ENCODE data around the gene PLAAT1.

Gene PLAAT1

DNA sequence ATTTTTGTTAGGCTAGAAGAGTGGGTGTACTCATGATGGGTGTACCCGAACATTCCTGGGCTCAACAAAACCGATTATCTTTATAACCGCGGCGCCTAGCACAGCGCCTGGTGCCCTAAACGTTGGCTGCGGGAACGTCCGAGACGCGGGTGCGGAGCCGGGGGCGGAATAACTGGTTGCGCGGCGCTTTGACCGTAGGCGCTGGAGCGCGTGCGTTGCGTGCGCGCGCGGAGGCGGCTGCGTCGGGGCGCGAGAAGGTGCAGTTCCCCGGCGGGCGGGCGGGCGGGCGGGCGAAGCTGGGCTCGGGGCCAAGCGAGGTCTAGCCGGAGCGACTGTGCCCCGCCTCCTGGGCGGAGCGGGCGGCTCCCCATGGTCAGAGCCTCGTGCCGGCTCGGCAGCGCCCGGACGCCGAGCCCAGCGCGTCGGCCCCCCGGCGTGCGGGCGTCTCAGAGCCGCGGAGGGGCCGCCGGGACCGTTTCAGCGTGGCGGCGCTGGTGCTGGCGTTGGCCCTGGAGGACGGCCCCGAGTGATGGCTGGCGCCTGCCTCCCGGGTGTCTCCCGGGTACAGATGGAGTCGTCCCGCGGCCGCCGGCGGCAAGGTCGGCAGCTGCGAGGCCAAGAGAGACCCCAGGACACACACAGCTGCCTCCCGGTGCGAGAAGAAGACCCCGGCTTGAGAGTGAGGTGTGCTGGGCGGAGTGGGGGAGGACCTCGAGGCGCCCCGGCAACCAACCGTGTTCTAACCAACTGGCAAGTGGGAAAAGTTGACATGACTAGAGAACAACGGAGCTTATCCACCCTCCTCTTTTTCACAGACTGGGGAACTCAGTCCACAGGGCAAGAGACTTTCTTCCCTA, at the start of gene PLAAT1:
TSS of gene PLAAT1 (plus strand) at position 373 of the 857 bp plus-strand sequence. CDS start 14,429 bp downstream, outside the sequence.
- in situ Hi-C loops (cut with MboI; ENCODE audit: low sequenced_read_pairs): no loop called here

GRCh38 chr3:193194371-193194770, 46.7 kb upstream of the PLAAT1 start:
- in situ Hi-C loops (cut with MboI; ENCODE audit: low sequenced_read_pairs): no loop called here

GRCh38 chr3:193196746-193197145, 44.3 kb upstream of the PLAAT1 start:
- in situ Hi-C loops (cut with MboI; ENCODE audit: low sequenced_read_pairs): no loop called here

DNA sequence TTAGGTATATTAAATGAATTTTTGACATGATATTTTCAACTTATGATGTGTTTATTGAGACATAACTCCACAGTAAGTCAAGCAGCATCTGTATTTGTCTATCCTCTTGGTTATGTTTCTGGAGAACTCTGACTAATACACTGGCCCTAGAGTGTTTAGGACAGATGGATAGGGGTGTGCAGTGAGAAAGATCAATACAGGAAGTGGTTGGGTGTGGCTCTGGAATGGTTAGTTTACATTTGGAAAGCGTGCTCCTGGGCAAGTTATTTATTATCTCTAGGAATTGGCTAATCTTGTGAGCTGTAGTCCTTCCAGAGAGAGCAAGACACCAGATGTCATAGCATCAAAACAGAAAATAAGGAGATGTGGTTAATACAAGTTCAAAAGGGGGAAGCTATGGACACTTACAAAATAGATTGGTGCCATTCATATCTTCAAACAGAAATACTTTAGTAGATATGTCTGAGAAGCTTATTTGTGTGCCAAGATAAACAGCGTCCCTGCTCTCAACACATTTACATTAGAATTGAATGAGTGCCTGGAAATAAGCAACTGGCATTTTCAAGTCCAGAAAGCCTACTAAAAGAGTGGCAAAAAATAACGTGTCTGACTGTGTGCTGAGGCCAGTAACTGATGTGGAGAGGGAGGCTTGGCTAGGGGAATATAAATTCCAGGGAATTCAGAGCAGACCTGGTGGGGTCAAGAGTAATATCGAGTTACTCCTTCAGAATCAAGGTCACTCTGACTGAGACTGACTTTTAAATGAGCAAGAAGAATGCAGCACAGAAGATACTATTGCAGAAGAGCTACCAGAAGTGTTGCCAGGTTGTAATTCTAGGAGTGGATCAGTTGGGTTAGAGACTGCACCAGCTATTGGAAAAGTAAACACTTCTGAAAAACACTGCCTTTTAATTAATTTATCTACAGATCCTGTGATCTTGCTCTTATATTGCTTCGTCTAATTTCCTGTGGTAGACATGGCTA, 33.4 kb upstream of the PLAAT1 start:
- in situ Hi-C loops (cut with MboI; ENCODE audit: low sequenced_read_pairs): no loop called here

DNA sequence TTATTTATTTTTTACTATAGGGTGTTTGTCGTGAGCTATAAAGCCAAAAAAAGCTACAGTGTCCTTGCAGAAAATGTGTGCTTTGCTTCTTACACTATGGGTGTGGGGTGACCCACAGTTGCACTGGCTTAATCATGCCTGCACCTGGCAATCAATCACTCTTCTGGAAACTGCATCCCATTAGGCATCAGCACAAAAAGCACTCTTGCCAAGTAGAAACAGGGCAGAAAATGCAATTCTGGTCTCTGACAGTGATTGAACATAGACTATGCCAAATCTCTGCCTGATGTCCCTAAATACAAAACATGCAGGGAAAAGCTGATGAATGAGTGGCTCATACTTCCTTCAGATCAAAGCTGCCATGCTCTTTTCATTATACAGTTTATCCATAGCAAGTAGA, 30.4 kb upstream of the PLAAT1 start:
- in situ Hi-C loops (cut with MboI; ENCODE audit: low sequenced_read_pairs): no loop called here

GRCh38 chr3:193211173-193211572, 29.8 kb upstream of the PLAAT1 start:
- in situ Hi-C loops (cut with MboI; ENCODE audit: low sequenced_read_pairs): no loop called here

DNA sequence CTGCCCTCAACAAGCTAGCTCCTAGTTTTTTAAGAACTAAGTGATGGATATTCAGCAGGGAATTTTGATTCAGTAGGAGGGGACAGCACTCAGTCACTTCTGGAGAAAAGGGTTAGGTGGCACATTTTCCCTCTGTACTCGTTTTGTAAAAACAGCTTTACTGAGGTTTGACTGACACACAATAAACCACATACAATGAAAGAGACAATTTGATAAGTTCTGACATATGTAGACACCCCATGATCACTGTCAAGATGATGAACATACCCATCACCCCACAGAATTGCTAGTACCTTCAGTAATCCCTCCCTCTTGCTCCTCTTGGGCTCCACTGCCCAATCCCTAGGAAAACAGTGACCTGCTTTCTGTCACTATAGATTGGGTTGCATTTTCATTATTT, 29.0 kb upstream of the PLAAT1 start:
- in situ Hi-C loops (cut with MboI; ENCODE audit: low sequenced_read_pairs): no loop called here

DNA sequence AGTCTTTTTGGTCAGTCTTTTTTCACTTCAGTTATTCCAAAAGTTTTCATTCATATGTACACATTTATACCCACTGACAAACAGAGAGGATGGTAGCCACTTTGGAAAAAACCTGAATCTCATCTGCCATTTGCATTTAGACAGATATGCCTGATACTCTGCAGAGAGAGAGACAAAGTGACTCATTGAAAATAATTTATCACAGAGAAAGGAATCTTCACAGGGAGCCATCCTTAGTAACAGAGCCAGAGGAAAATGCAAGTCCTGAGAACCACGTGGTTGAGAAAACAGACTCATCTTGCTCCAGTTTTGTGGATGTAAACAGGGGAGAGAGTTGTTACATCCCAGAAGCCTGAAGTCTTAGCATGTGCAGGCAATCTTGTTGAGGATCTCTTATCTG, 28.2 kb upstream of the PLAAT1 start:
- in situ Hi-C loops (cut with MboI; ENCODE audit: low sequenced_read_pairs): no loop called here

DNA sequence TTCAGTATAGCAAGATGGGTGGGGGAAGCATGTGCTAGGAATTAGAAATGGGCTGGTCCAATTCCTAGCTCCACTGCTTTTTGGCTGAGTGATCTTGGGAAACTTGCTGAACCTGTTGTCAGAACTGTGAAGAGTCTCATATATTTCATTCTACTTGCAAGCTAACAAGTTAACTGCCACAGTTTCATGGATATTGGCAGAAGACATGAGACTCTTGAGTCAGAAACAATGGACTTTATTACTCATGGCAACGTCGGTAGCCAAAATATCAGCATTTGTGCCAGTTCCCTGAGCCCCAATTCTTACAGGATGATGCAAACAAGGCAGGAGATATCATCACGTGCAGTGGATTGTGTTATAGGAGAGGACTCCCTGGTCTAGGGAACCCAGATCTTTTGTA, 26.6 kb upstream of the PLAAT1 start:
- in situ Hi-C loops (cut with MboI; ENCODE audit: low sequenced_read_pairs): no loop called here

GRCh38 chr3:193225302-193226125, 15.5 kb upstream of the PLAAT1 start:
- in situ Hi-C loops (cut with MboI; ENCODE audit: low sequenced_read_pairs): no loop called here

- in situ Hi-C loops (cut with MboI; ENCODE audit: low sequenced_read_pairs): no loop called here
These were observed 12.8 kb upstream of the PLAAT1 start for GRCh38 chr3:193228206-193228605.

GRCh38 chr3:193229851-193230420, 11.1 kb upstream of the PLAAT1 start:
- in situ Hi-C loops (cut with MboI; ENCODE audit: low sequenced_read_pairs): no loop called here

GRCh38 chr3:193230610-193231009, 10.4 kb upstream of the PLAAT1 start:
- in situ Hi-C loops (cut with MboI; ENCODE audit: low sequenced_read_pairs): no loop called here

GRCh38 chr3:193231201-193231600, 9.8 kb upstream of the PLAAT1 start:
- in situ Hi-C loops (cut with MboI; ENCODE audit: low sequenced_read_pairs): no loop called here

DNA sequence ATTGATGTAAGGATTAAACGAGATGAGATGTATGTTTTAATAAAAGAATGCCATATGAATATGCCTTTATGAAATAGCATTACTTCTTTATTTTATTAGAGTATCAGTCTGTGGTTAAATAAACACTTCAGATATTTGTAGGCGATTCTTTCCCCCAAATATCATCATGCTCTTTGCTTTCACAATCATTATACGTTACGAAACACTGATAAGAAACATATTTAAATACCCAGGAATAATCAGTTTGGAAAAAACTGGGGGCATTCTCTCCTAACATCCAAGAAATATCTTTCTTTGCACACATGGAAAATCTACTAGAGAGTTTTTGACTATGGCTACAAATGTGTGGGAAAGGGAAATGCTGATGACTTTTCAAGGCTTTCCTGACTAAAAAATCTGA, 4.4 kb upstream of the PLAAT1 start:
- in situ Hi-C loops (cut with MboI; ENCODE audit: low sequenced_read_pairs): no loop called here

DNA sequence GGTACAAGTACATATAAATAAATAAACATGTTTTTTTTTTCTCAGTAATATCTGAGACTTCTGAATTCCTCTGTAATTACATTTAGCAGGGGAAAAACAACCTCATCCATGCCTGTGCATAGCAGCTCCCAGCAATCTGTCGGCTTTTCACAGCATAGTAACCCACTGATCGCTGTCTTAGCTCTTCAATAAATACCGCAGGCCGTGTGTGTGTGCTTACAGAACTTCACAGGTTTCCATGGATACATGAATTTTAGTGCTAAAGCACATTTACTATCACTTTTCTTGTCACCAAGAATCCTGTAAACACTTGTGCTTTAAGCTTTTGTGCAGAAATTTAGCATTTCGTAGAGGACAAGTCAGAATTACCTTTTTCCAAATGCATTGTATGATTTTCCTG, 4.0 kb upstream of the PLAAT1 start:
- in situ Hi-C loops (cut with MboI; ENCODE audit: low sequenced_read_pairs): no loop called here

GRCh38 chr3:193240436-193240849, 579 bp upstream of the PLAAT1 start:
- in situ Hi-C loops (cut with MboI; ENCODE audit: low sequenced_read_pairs): no loop called here

DNA sequence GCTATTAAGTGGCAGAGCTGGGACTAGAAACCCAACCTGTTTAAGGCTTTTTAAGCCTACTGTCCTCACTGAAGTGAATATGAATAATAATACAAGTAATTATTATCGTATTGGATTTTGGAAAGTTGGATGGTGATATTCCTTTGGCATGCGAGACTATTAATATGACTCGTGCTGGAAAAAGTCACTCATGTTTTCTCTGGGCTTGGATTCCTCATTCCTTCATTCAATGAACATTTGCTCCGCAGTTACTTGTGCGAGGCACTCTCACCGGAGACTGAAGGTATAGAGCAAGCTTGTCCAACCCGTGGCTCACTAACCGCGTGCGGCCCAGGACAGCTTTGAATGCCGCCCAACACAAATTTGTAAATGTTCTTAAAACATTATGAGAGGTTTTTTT, 694 bp downstream of the PLAAT1 start:
- in situ Hi-C loops (cut with MboI; ENCODE audit: low sequenced_read_pairs): no loop called here

DNA sequence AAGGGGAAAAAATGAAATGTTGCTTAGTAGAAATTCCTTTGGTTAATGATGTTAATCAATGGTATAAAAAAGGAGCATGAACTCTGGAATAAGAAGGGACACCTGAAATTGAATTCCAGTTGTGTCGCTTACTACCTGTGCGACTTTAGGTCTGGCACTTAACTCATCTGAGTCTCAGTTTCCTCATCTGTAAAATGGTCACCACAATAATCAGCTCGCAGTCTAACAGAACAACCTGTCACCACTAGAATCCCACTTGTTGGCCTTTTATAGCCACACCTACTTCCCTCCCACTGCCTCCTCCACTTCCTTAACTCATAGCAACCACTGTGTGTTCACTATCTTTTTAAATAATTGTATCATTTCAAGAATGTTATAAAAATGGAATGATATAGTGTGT, 2.5 kb downstream of the PLAAT1 start:
- in situ Hi-C loops (cut with MboI; ENCODE audit: low sequenced_read_pairs): no loop called here

- in situ Hi-C loops (cut with MboI; ENCODE audit: low sequenced_read_pairs): no loop called here
These were observed 7.9 kb downstream of the PLAAT1 start for GRCh38 chr3:193248848-193249468.
